GM19463 (cell line): ENCODE measurements around the gene NTRK3.
"Not testable (repeated sequence)": the region's sequence is repeated elsewhere in the genome, so short reads cannot be mapped to it uniquely, and the experiment has no call there.

Source experiments
- ATAC-seq: cut with Tn5 transposase; IDR thresholded peaks from one replicate; pipeline ENCODE4 v1.9.1; 2021; ENCODE audit warnings: mild to moderate bottlenecking, moderate library complexity; ENCODE audit not compliant: unreplicated experiment

NTRK3 gene

GRCh38 chr15:88038261-88038660, 218.3 kb downstream of the NTRK3 start:
- ATAC-seq: no peak

GRCh38 chr15:88036154-88036839, 220.2 kb downstream of the NTRK3 start:
- ATAC-seq: no peak

- no peak for ATAC-seq
These were observed 221.2 kb downstream of the NTRK3 start for GRCh38 chr15:88035381-88035780.

- ATAC-seq: not testable (repeated sequence)
These were observed 223.1 kb downstream of the NTRK3 start for GRCh38 chr15:88033421-88033820.

- no peak for ATAC-seq
These were observed 223.8 kb downstream of the NTRK3 start for GRCh38 chr15:88032787-88033186.

- ATAC-seq: no peak
These were observed 225.1 kb downstream of the NTRK3 start for GRCh38 chr15:88031461-88031860.

- no peak for ATAC-seq
These were observed 226.8 kb downstream of the NTRK3 start for GRCh38 chr15:88029696-88030095.

GRCh38 chr15:88028024-88028423, 228.5 kb downstream of the NTRK3 start:
- no peak for ATAC-seq

GRCh38 chr15:88023914-88024313, 232.6 kb downstream of the NTRK3 start:
- ATAC-seq: no peak

- no peak for ATAC-seq
These were observed 233.8 kb downstream of the NTRK3 start for GRCh38 chr15:88022716-88023115.

- no peak for ATAC-seq
These were observed 234.9 kb downstream of the NTRK3 start for GRCh38 chr15:88021601-88022000.

- no peak for ATAC-seq
These were observed 235.7 kb downstream of the NTRK3 start for GRCh38 chr15:88020806-88021205.

- ATAC-seq: no peak
These were observed 236.9 kb downstream of the NTRK3 start for GRCh38 chr15:88019656-88020055.

GRCh38 chr15:88018869-88019641, 237.5 kb downstream of the NTRK3 start:
- ATAC-seq: no peak

GRCh38 chr15:88017753-88018152, 238.8 kb downstream of the NTRK3 start:
- ATAC-seq: no peak

- no peak for ATAC-seq
These were observed 240.1 kb downstream of the NTRK3 start for GRCh38 chr15:88016406-88016805.

- no peak for ATAC-seq
These were observed 241.2 kb downstream of the NTRK3 start for GRCh38 chr15:88015228-88015860.

- no peak for ATAC-seq
These were observed 241.9 kb downstream of the NTRK3 start for GRCh38 chr15:88014454-88015160.

- no peak for ATAC-seq
These were observed 243.4 kb downstream of the NTRK3 start for GRCh38 chr15:88013111-88013510.

GRCh38 chr15:88012688-88013087, 243.9 kb downstream of the NTRK3 start:
- no peak for ATAC-seq

- no peak for ATAC-seq
These were observed 244.3 kb downstream of the NTRK3 start for GRCh38 chr15:88012233-88012632.
